ENCODE measurements around the gene TIMELESS.

GRCh38 chr12:56408799-56409417, 40.3 kb downstream of the TIMELESS start:
- TF ChIP-seq CTCF (conservative IDR thresholded peaks at IDR 0.05; ENCODE audit: low read depth, low read length), result no peak
- no peak for TF ChIP-seq EZH2 (IDR thresholded peaks at IDR 0.05; ENCODE audit: borderline replicate concordance, low read depth, low read length, poor library complexity, severe bottlenecking)

Measured in A673 (cell line).